Measurements from ENCODE around the gene GPER1. TPM values are rescaled to one million over a fixed set of nuclear protein-coding genes. Genes with fewer than 3 reads are reported as not detected.

GPER1 gene
- total RNA-seq, 2 experiments from 2014 or later = not detected

Other genes starting within 250 kb of the GPER1 start
- 10 to 100 TPM; 17.7 to 29.7 TPM for gene GET4, start 211.6 kb upstream of the GPER1 start, total RNA-seq
- gene ADAP1, start 133.4 kb upstream of the GPER1 start, total RNA-seq = 10 to 100 TPM; 13.1 to 14.8 TPM
- gene COX19, start 112.6 kb upstream of the GPER1 start, total RNA-seq = 10 to 100 TPM; 11.3 to 14.6 TPM
- not detected for gene CYP2W1, start 104.9 kb upstream of the GPER1 start, total RNA-seq
- 1 to 10 TPM; 4.7 to 5.6 TPM for gene GPR146, start 43.6 kb upstream of the GPER1 start, total RNA-seq
- gene ZFAND2A, start 72.1 kb downstream of the GPER1 start, total RNA-seq = 10 to 100 TPM; 21.6 to 25.2 TPM
- not detected for gene UNCX, start 144.8 kb downstream of the GPER1 start, total RNA-seq